Activated CD4-positive, alpha-beta T cell treated with anti-CD3 and anti-CD28 coated beads, Interleukin-2, amount 10 ng/mL, durations not matched to agents 7 days and 5 days (primary cell): ENCODE data around the gene TAF7. TPM values are rescaled to one million over a fixed set of nuclear protein-coding genes. Genes with fewer than 3 reads are reported as not detected.

Experiments used
- total RNA-seq, 2 experiments: library from RNA; stranded (reverse); gene quantifications; one replicate each; pipeline ENCODE4 v1.2.3, GENCODE V29; 2021

TAF7 gene
- total RNA-seq, 2 experiments from 2014 or later: 62.1 to 63.3 TPM

Other genes with a start within 250 kb of the TAF7 start
- not detected for gene PCDHB2, start 226.2 kb downstream of the TAF7 start, total RNA-seq
- not detected for gene PCDHB3, start 220.3 kb downstream of the TAF7 start, total RNA-seq
- gene PCDHB4, start 199.0 kb downstream of the TAF7 start, total RNA-seq: not detected
- gene PCDHB5, start 185.6 kb downstream of the TAF7 start, total RNA-seq: not detected
- not detected for gene PCDHB6, start 170.7 kb downstream of the TAF7 start, total RNA-seq
- not detected for gene PCDHB7, start 148.1 kb downstream of the TAF7 start, total RNA-seq
- not detected for gene PCDHB8, start 143.0 kb downstream of the TAF7 start, total RNA-seq
- gene PCDHB16, start 138.4 kb downstream of the TAF7 start, total RNA-seq: not detected
- not detected for gene PCDHB9, start 133.6 kb downstream of the TAF7 start, total RNA-seq
- gene PCDHB10, start 128.4 kb downstream of the TAF7 start, total RNA-seq: not detected
- gene PCDHB11, start 121.2 kb downstream of the TAF7 start, total RNA-seq: not detected
- gene PCDHB12, start 112.1 kb downstream of the TAF7 start, total RNA-seq: not detected
- gene PCDHB13, start 106.9 kb downstream of the TAF7 start, total RNA-seq: not detected
- gene PCDHB14, start 97.4 kb downstream of the TAF7 start, total RNA-seq: not detected
- not detected for gene PCDHB15, start 75.4 kb downstream of the TAF7 start, total RNA-seq
- under 1 TPM; 0.42 to 0.52 TPM for gene SLC25A2, start 16.7 kb downstream of the TAF7 start, total RNA-seq
- under 1 TPM; 0.04 to 0.05 TPM for gene PCDHGA1, start 9.7 kb upstream of the TAF7 start, total RNA-seq
- gene PCDHGA2, start 18.0 kb upstream of the TAF7 start, total RNA-seq: not detected
- not detected for gene PCDHGA3, start 23.0 kb upstream of the TAF7 start, total RNA-seq
- gene PCDHGB1, start 29.3 kb upstream of the TAF7 start, total RNA-seq: not detected
- not detected for gene PCDHGA4, start 34.2 kb upstream of the TAF7 start, total RNA-seq
- gene PCDHGB2, start 39.2 kb upstream of the TAF7 start, total RNA-seq: under 1 TPM; 0.08 to 0.10 TPM
- under 1 TPM in 1 of 2 experiments, not detected in 1; 0.05 TPM for gene PCDHGA5, start 43.4 kb upstream of the TAF7 start, total RNA-seq
- gene PCDHGB3, start 49.5 kb upstream of the TAF7 start, total RNA-seq: under 1 TPM in 1 of 2 experiments, not detected in 1; 0.12 TPM
- gene PCDHGA6, start 53.1 kb upstream of the TAF7 start, total RNA-seq: not detected
- gene PCDHGA7, start 62.0 kb upstream of the TAF7 start, total RNA-seq: not detected
- not detected for gene PCDHGB4, start 66.9 kb upstream of the TAF7 start, total RNA-seq
- not detected for gene PCDHGA8, start 71.8 kb upstream of the TAF7 start, total RNA-seq
- gene PCDHGB5, start 77.2 kb upstream of the TAF7 start, total RNA-seq: not detected
- not detected for gene PCDHGA9, start 82.0 kb upstream of the TAF7 start, total RNA-seq
- gene PCDHGB6, start 87.2 kb upstream of the TAF7 start, total RNA-seq: under 1 TPM in 1 of 2 experiments, not detected in 1; 0.04 TPM
- not detected for gene PCDHGA10, start 92.2 kb upstream of the TAF7 start, total RNA-seq
- under 1 TPM in 1 of 2 experiments, not detected in 1; 0.07 TPM for gene PCDHGB7, start 96.9 kb upstream of the TAF7 start, total RNA-seq
- not detected for gene PCDHGA11, start 100.3 kb upstream of the TAF7 start, total RNA-seq
- not detected for gene PCDHGA12, start 109.7 kb upstream of the TAF7 start, total RNA-seq
- gene PCDHGC3, start 155.2 kb upstream of the TAF7 start, total RNA-seq: not detected
- gene PCDHGC4, start 164.2 kb upstream of the TAF7 start, total RNA-seq: not detected
- not detected for gene PCDHGC5, start 168.3 kb upstream of the TAF7 start, total RNA-seq